ENCODE measurements around the gene OTOP1.

DNA sequence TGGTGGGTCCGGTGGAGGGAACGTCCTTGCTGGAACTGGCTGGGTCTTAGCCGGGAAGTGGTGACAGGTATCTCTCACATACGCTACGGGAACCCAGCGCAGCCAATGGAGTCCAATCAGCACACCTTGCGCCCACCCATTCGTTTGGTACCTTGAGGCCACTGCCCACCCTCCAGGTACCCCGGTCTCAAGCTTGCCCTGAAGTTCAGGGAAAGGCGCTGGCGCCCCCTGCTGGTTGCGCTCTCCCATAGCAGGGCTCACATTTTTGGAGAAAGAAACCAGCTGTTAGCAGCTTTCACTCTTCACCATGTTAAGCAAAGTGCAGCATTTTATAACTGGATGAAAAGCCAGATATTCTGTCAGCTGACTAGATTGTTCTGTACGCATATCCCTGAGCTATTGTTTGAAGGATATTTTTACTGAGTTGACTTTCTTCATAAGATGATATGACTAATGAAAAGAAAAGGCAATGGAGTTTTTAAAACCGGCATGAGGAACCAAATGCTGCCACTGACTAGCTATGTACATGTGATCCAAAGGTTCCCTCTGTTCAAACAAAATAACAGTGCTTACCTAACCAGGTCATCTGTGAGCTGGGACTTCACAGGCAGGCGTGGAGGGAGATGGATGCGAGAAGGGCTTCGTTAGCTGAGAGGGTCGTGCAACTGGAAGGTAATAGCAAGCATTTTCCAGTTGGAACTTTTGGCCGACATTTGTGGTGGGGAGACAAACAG is 43.7 kb downstream of the OTOP1 start:
- TF ChIP-seq, protein P1, sequence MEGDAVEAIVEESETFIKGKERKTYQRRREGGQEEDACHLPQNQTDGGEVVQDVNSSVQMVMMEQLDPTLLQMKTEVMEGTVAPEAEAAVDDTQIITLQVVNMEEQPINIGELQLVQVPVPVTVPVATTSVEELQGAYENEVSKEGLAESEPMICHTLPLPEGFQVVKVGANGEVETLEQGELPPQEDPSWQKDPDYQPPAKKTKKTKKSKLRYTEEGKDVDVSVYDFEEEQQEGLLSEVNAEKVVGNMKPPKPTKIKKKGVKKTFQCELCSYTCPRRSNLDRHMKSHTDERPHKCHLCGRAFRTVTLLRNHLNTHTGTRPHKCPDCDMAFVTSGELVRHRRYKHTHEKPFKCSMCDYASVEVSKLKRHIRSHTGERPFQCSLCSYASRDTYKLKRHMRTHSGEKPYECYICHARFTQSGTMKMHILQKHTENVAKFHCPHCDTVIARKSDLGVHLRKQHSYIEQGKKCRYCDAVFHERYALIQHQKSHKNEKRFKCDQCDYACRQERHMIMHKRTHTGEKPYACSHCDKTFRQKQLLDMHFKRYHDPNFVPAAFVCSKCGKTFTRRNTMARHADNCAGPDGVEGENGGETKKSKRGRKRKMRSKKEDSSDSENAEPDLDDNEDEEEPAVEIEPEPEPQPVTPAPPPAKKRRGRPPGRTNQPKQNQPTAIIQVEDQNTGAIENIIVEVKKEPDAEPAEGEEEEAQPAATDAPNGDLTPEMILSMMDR (IDR thresholded peaks at IDR 0.05; ENCODE audit: low read length): peak; percentile 81
- TF ChIP-seq EZH2 (optimal IDR thresholded peaks at IDR 0.05; ENCODE audit: low read depth, low read length) (no peak), EZH2phosphoT487 (IDR thresholded peaks at IDR 0.05; ENCODE audit: low read length) (no peak)

Measured in MM.1S (cell line).